ENCODE measurements around the gene TMTC4.

TMTC4 gene

GRCh38 chr13:100613031-100613430 lies 61.6 kb downstream of the TMTC4 start:
- Histone ChIP-seq H3K4me1 (ENCODE audit: control extremely low read depth in 1 of 4, control insufficient read depth in 4 of 4, insufficient read depth in 4 of 4, low read length in 3 of 4) (peaks cover 18 to 51% (median 43%) of the 10 kb centered on the region in 4 experiments), H3K27ac (ENCODE audit: insufficient read depth in 1 of 2, low read depth in 1 of 2, low read length in 2 of 2, poor library complexity in 1 of 2, severe bottlenecking in 2 of 2) (no peak overlapping the region), H3K36me3 (ENCODE audit: control insufficient read depth in 4 of 4, insufficient read depth in 4 of 4, low read length in 3 of 4) (peaks cover 0 to 5% (median 1%) of the 10 kb centered on the region in 4 experiments), H3K4me3 (ENCODE audit: control insufficient read depth in 1 of 7, extremely low read depth in 1 of 7, insufficient read depth in 4 of 7, low read depth in 2 of 7, low read length in 6 of 7) (no peak overlapping the region), H3K27me3 (replicated peaks in 2 of 5; ENCODE audit: control insufficient read depth in 4 of 5, insufficient read depth in 5 of 5, low read length in 4 of 5) (no peaks in the 10 kb centered on the region), H3K9me3 (ENCODE audit: control extremely low read depth in 1 of 5, control insufficient read depth in 4 of 5, insufficient read depth in 2 of 5, low read depth in 1 of 5, low read length in 4 of 5) (peaks cover 0 to under 1% (median 0%) of the 10 kb centered on the region in 5 experiments)
- CTCF ChIA-PET: interaction anchor here (0.7 kb wide), 1 partner anchor 32 kb away, joined by 4 read pairs; no protein-coding TSS in a partner anchor
- POLR2A ChIA-PET: no interaction called here
- no peak for DNase-seq
- WGBS (ENCODE audit: insufficient coverage): 100% methylated on average over 3 of the region's 5 CpGs

GRCh38 chr13:100611678-100612492 lies 62.7 kb downstream of the TMTC4 start:
- CTCF ChIA-PET: interaction anchor here (0.7 to 2.5 kb wide), 3 partner anchors 23 to 37 kb away, joined by 3 to 9 read pairs (median 4); partner anchors contain the start of gene GGACT
- H3K4me1 ChIP-seq (ENCODE audit: control extremely low read depth in 1 of 4, control insufficient read depth in 4 of 4, insufficient read depth in 4 of 4, low read length in 3 of 4): peaks cover 18 to 53% (median 43%) of the 10 kb centered on the region in 4 experiments
- DNase-seq: peak in 2 of 3 donors; percentile 73 to 83
- 5% methylated on average over 4 of the region's 9 CpGs for WGBS (ENCODE audit: insufficient coverage)
- peaks cover 0 to 6% (median 1%) of the 10 kb centered on the region in 4 experiments for H3K36me3 ChIP-seq (ENCODE audit: control insufficient read depth in 4 of 4, insufficient read depth in 4 of 4, low read length in 3 of 4)
- H3K9me3 ChIP-seq (ENCODE audit: control extremely low read depth in 1 of 5, control insufficient read depth in 4 of 5, insufficient read depth in 2 of 5, low read depth in 1 of 5, low read length in 4 of 5): no peaks in the 10 kb centered on the region
- no peaks in the 10 kb centered on the region for H3K27me3 ChIP-seq (replicated peaks in 2 of 5; ENCODE audit: control insufficient read depth in 4 of 5, insufficient read depth in 5 of 5, low read length in 4 of 5)
- H3K27ac ChIP-seq (ENCODE audit: insufficient read depth in 1 of 2, low read depth in 1 of 2, low read length in 2 of 2, poor library complexity in 1 of 2, severe bottlenecking in 2 of 2): peak overlapping the region in 1 of 2 experiments; percentile 19
- H3K4me3 ChIP-seq (ENCODE audit: control insufficient read depth in 1 of 7, extremely low read depth in 1 of 7, insufficient read depth in 4 of 7, low read depth in 2 of 7, low read length in 6 of 7): peak overlapping the region in 2 of 7 experiments; percentile 17 to 33
- POLR2A ChIA-PET: no interaction called here

DNA sequence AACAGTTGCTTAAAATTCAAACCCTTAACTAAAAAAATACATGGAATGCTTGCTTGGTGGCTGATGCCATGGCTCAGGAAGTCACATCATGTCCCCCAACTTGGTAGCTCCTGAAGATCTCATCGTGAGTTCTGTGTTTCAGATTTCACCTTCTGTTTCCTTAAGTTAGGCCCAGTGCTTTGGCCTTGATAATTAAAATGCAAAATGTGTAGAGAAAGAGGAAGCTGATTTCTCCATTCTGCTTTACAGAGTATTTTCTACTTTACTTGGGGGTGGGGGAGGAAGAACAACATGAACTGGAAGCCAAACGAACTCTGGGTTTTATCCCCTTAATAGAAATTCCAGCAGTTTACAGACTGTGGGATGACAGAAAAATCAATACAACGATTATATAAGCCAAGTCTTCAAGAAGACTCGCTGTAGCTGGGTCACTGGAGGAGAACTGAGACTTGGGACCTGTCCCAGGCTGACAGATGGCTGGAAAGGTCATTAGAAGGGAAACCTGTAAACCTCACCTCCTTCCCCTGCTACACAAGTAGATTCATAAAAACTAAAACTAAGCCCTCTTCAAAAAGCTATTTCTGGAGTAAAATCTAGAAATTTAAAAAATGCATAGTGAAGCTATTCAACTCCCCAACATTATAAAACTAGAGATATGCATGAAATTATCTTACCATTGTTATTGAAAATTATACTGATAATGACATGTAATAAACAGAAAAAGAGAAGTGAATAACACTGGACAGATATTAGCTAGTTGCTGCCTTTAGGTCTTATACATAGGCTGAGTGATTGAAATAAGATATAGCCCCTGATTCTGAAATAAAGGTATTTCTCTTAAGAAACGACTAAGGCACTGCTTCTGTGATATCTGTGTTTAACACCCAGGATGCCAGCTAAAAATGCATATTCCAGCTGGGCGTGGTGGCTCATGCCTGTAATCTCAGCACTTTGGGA lies 63.9 kb downstream of the TMTC4 start:
- Histone ChIP-seq H3K9me3 (ENCODE audit: control extremely low read depth in 1 of 5, control insufficient read depth in 4 of 5, insufficient read depth in 2 of 5, low read depth in 1 of 5, low read length in 4 of 5) (no peaks in the 10 kb centered on the region), H3K27ac (ENCODE audit: insufficient read depth in 1 of 2, low read depth in 1 of 2, low read length in 2 of 2, poor library complexity in 1 of 2, severe bottlenecking in 2 of 2) (peak overlapping the region; percentile 42 to 79), H3K27me3 (replicated peaks in 2 of 5; ENCODE audit: control insufficient read depth in 4 of 5, insufficient read depth in 5 of 5, low read length in 4 of 5) (no peaks in the 10 kb centered on the region), H3K36me3 (ENCODE audit: control insufficient read depth in 4 of 4, insufficient read depth in 4 of 4, low read length in 3 of 4) (peaks cover 0 to 9% (median 7%) of the 10 kb centered on the region in 4 experiments), H3K4me1 (ENCODE audit: control extremely low read depth in 1 of 4, control insufficient read depth in 4 of 4, insufficient read depth in 4 of 4, low read length in 3 of 4) (peaks cover 18 to 56% (median 48%) of the 10 kb centered on the region in 4 experiments), H3K4me3 (ENCODE audit: control insufficient read depth in 1 of 7, extremely low read depth in 1 of 7, insufficient read depth in 4 of 7, low read depth in 2 of 7, low read length in 6 of 7) (peak overlapping the region in 4 of 7 experiments; percentile 17 to 44 (median 20))
- ChIA-PET CTCF (interaction anchor here (0.5 to 2.5 kb wide), 6 partner anchors 20 to 1105 kb away, joined by 3 to 9 read pairs (median 4); partner anchors contain the start of gene GGACT), POLR2A (interaction anchor here (1.0 kb wide), 1 partner anchor 64 kb away, joined by 4 read pairs; the partner anchor contains the start of gene TMTC4)
- peak; percentile 52 to 92 (median 86) for DNase-seq
- WGBS (ENCODE audit: insufficient coverage): 30% methylated on average over 5 of the region's 6 CpGs

DNA sequence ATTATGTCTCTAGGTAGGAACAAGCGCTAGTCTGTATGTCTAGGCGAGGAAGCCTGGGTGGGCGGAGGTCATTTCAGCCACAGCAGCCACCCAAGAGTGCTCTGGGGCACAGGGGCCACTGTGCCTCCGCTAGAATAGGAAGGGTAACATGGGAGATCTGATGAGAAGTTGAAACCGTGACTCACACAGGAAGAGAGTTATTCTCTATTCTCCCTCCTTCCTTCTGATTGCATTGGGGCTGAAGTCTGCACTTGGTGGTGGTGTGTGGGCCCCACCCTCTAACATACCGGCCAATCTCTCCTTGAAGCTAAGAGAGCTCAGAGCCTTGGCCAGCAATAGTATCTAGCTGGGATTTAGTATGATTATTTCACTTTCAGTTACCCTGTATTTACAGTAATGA lies 65.7 kb downstream of the TMTC4 start:
- 67% methylated on average over 4 of the region's 6 CpGs for WGBS (ENCODE audit: insufficient coverage)
- Histone ChIP-seq H3K4me3 (ENCODE audit: control insufficient read depth in 1 of 7, extremely low read depth in 1 of 7, insufficient read depth in 4 of 7, low read depth in 2 of 7, low read length in 6 of 7) (peak overlapping the region in 1 of 7 experiments; percentile 48), H3K27me3 (replicated peaks in 2 of 5; ENCODE audit: control insufficient read depth in 4 of 5, insufficient read depth in 5 of 5, low read length in 4 of 5) (no peaks in the 10 kb centered on the region), H3K27ac (ENCODE audit: insufficient read depth in 1 of 2, low read depth in 1 of 2, low read length in 2 of 2, poor library complexity in 1 of 2, severe bottlenecking in 2 of 2) (peak overlapping the region in 1 of 2 experiments; percentile 56), H3K9me3 (ENCODE audit: control extremely low read depth in 1 of 5, control insufficient read depth in 4 of 5, insufficient read depth in 2 of 5, low read depth in 1 of 5, low read length in 4 of 5) (no peaks in the 10 kb centered on the region), H3K36me3 (ENCODE audit: control insufficient read depth in 4 of 4, insufficient read depth in 4 of 4, low read length in 3 of 4) (peaks cover 2 to 9% (median 7%) of the 10 kb centered on the region in 4 experiments), H3K4me1 (ENCODE audit: control extremely low read depth in 1 of 4, control insufficient read depth in 4 of 4, insufficient read depth in 4 of 4, low read length in 3 of 4) (peaks cover 18 to 66% (median 52%) of the 10 kb centered on the region in 4 experiments)
- POLR2A ChIA-PET: interaction anchor here (1.2 kb wide), 1 partner anchor 17 kb away, joined by 3 read pairs; no protein-coding TSS in a partner anchor
- peak in 2 of 3 donors; percentile 56 to 77 for DNase-seq
- CTCF ChIA-PET: interaction anchor here (1.1 kb wide), 1 partner anchor 9 kb away, joined by 3 read pairs; no protein-coding TSS in a partner anchor

- H3K4me1 ChIP-seq (ENCODE audit: control extremely low read depth in 1 of 4, control insufficient read depth in 4 of 4, insufficient read depth in 4 of 4, low read length in 3 of 4): peaks cover 18 to 66% (median 52%) of the 10 kb centered on the region in 4 experiments
- CTCF ChIA-PET: interaction anchor here (1.1 kb wide), 1 partner anchor 8 kb away, joined by 3 read pairs; no protein-coding TSS in a partner anchor
- POLR2A ChIA-PET: no interaction called here
- no peak for DNase-seq
- H3K4me3 ChIP-seq (ENCODE audit: control insufficient read depth in 1 of 7, extremely low read depth in 1 of 7, insufficient read depth in 4 of 7, low read depth in 2 of 7, low read length in 6 of 7): peak overlapping the region in 1 of 7 experiments; percentile 48
- H3K9me3 ChIP-seq (ENCODE audit: control extremely low read depth in 1 of 5, control insufficient read depth in 4 of 5, insufficient read depth in 2 of 5, low read depth in 1 of 5, low read length in 4 of 5): no peaks in the 10 kb centered on the region
- H3K27me3 ChIP-seq (replicated peaks in 2 of 5; ENCODE audit: control insufficient read depth in 4 of 5, insufficient read depth in 5 of 5, low read length in 4 of 5): no peaks in the 10 kb centered on the region
- 80% methylated on average over 1 of the region's 3 CpGs for WGBS (ENCODE audit: insufficient coverage)
- peak overlapping the region in 1 of 2 experiments; percentile 59 for H3K27ac ChIP-seq (ENCODE audit: insufficient read depth in 1 of 2, low read depth in 1 of 2, low read length in 2 of 2, poor library complexity in 1 of 2, severe bottlenecking in 2 of 2)
- H3K36me3 ChIP-seq (ENCODE audit: control insufficient read depth in 4 of 4, insufficient read depth in 4 of 4, low read length in 3 of 4): peaks cover 3 to 9% (median 7%) of the 10 kb centered on the region in 4 experiments
Observed at GRCh38 chr13:100608489-100608888, 66.1 kb downstream of the TMTC4 start.

DNA sequence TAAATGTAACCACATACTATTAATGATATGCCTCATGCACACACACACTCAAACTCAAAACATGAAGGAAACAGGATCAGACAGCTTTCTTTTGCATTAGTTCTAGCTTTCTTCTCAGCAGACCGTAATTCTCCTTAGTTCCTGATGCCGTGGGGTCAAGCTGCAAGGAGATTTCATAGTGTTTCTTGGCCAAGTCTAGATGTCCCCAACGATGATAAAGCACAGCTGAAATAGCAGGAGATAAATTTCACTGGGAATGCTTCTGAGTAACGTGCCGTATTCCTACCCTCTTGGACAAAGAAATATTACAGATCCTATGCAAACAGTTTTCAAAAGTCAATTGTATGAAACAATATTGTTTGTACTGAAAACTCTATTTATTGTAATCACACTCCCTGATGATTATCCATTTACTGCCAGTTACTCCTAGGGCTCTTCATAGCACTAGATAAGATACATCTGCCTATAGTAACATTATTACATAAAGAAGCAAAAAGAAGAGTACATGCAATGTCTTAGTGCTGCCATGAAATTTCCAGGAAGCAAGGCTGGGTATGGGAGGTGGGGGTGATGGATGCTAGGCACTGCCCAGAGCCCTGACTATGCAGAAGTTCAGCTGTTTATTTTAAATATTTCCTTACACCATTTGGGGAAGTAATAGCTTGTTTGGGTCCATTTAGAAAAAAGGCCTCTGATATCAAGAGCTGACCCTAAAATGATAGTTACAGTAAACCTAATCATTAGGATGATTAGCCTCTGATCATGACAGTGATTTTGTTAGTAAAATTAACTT lies 69.5 kb downstream of the TMTC4 start:
- Histone ChIP-seq H3K4me3 (ENCODE audit: control insufficient read depth in 1 of 7, extremely low read depth in 1 of 7, insufficient read depth in 4 of 7, low read depth in 2 of 7, low read length in 6 of 7) (no peak overlapping the region), H3K27ac (ENCODE audit: insufficient read depth in 1 of 2, low read depth in 1 of 2, low read length in 2 of 2, poor library complexity in 1 of 2, severe bottlenecking in 2 of 2) (no peak overlapping the region), H3K4me1 (ENCODE audit: control extremely low read depth in 1 of 4, control insufficient read depth in 4 of 4, insufficient read depth in 4 of 4, low read length in 3 of 4) (peaks cover 10 to 44% (median 24%) of the 10 kb centered on the region in 4 experiments), H3K27me3 (replicated peaks in 2 of 5; ENCODE audit: control insufficient read depth in 4 of 5, insufficient read depth in 5 of 5, low read length in 4 of 5) (no peaks in the 10 kb centered on the region), H3K36me3 (ENCODE audit: control insufficient read depth in 4 of 4, insufficient read depth in 4 of 4, low read length in 3 of 4) (peaks cover 3 to 8% (median 6%) of the 10 kb centered on the region in 4 experiments), H3K9me3 (ENCODE audit: control extremely low read depth in 1 of 5, control insufficient read depth in 4 of 5, insufficient read depth in 2 of 5, low read depth in 1 of 5, low read length in 4 of 5) (no peaks in the 10 kb centered on the region)
- ChIA-PET POLR2A (interaction anchor here (0.8 kb wide), 1 partner anchor 14 kb away, joined by 3 read pairs; no protein-coding TSS in a partner anchor), CTCF (interaction anchor here (0.6 to 1.7 kb wide), 6 partner anchors 8 to 762 kb away, joined by 3 to 9 read pairs (median 3); no protein-coding TSS in a partner anchor)
- 100% methylated on average over 3 of the region's 5 CpGs for WGBS (ENCODE audit: insufficient coverage)
- peak in 2 of 3 donors; percentile 29 to 32 for DNase-seq

Data from common myeloid progenitor, CD34-positive (primary cell).